Activated CD8-positive, alpha-beta memory T cell treated with anti-CD3 and anti-CD28 coated beads for 1 hour (primary cell): ENCODE results near the gene FBXO42.
A peak's percentile ranks its signal among the peaks of the same experiment; 100 is the strongest.

Experiments used
- DNase-seq, 2 donors: peaks; one replicate each; pipeline ENCODE4 v3.0.0-alpha.2; 2020; ENCODE audit warnings: low read depth in 1 of 2; ENCODE audit errors: extremely low read depth in 1 of 2

FBXO42 gene

DNA sequence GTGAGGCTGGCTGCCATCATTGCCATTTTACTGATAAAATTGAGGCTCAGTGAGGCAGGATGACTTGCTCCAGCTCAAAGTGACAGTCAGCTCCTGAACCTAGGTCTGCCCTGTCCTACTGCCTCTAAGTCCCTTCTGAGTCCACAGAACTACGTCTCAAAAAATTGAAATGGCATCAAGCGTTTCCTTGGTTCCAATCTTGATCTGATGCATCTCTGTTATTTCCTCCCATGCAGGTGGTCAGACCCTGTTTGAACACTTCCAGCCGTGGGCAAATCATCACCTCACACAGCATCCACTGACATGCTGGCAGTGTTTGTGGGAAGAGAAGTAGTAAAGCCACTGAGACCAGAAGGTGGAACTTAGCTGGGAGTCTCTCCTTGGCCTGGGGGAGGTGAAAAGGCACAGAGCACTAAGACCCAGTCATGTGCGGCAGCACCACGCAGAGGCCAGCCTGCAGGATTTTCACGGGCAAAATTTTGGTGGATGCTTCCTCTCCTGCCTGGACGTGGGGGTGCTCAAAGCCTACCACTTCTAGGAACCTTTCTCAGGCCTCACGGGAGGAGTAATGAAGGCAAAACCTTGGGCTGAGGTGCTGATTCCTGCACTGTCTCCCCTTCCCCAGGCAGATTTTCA, 107.5 kb downstream of the FBXO42 start:
- DNase-seq = no peak

DNA sequence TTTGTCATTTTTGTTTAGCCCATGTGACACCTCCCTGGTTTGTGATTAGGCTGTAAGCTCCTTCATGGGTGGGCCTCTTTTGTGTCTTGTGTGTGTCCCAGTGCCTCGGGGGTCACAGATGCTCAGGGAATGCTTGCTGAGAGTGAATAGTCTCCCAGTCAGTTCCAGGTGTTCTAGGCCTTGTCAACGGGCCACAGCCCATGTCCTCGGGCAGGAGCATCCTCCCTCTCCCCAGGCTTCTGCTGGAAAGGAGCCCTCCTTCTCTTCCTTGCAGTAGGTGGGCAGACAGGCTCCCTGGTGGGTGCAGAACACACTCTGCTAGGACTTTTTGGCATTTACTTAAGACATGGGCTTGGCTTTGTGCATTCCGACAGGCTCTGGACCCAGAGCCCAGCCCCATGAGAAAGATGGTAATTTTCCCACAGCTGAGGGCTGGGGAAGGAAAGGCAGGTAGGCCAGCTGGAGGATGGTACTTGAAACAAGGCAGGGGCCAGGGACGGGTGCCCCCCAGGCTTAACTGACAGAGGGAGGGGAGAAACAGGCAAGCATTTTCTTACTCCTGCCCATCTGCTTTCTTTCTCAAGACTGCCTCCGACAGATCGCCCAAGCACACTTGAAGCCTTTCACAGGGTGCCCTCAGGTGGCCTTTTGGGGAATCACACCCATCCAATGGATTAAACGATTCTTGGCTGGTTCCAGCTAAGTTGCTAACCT, 108.2 kb downstream of the FBXO42 start:
- peak; percentile 52 to 55 for DNase-seq

DNA sequence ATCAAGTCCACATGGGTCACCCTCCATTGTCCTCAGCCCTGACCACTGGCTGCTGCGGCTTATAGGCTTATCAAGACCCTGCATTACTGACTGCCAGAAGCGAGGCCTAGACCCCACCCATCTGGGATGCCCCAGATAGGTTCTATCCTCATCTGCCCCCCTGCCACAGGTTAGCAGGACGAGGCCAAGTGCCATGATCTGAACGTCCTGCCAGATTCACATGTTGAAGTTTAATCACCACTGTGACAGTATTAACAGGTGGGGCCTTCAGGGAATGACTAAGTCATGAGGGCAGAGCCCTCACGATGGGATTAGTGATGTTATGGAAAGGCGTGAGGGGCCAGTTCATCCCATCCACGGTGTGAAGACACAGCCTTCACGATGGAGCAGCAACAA, 109.1 kb downstream of the FBXO42 start:
- no peak for DNase-seq

DNA sequence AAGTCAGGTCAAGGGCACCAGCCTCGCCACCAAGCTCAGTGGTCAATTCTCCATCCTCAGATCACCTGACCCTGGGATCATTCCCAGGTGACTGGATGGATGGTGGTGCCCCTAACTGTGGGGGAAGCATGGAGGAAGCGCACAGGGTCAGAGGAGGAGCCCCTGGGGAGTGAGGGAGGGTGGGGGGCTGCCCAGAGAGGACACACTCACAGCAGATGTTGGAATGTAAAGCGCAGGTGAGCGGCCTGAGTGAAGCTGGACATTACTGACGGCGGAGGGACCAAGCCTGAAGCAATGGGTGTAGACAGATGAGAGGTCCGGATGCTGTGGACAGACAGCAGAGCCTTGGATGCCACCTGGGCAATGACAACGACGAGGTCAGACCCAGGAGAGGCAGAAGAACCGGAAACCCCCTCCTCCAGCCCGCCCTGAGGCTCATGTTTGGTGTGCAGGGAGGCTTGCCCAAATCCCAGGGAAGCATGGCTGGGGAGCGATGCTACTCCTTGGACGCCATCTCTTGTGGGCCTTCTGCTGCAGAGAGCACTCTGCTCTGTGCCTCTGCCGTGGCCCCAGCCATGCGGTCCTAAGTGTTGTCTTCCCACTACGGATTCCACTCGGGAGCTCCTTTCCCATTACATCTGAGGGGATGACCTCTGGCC, 109.6 kb downstream of the FBXO42 start:
- DNase-seq = no peak

DNA sequence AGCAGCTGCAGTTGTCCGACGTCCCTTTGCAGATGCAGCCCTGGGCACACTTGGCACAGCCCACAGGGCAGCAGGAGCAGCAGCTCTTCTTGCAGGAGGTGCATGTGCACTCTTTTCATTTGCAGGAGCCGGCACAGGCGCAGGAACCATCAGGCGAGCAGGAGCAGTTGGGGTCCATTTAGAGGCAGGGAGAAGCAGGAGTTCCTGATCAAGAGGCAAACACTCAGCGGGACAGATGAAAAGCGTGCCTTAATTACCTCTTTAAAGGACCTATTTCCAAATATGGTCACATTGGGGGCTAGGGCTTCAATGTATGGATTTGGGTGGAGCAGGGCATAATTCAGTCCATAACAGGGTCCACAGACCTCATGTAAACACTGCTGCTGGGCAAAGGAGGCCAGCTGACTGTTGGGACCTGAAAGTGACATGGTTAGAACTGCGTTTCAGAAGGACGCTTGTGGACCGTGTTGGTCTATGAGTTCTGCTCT, 111.0 kb downstream of the FBXO42 start:
- DNase-seq = no peak

DNA sequence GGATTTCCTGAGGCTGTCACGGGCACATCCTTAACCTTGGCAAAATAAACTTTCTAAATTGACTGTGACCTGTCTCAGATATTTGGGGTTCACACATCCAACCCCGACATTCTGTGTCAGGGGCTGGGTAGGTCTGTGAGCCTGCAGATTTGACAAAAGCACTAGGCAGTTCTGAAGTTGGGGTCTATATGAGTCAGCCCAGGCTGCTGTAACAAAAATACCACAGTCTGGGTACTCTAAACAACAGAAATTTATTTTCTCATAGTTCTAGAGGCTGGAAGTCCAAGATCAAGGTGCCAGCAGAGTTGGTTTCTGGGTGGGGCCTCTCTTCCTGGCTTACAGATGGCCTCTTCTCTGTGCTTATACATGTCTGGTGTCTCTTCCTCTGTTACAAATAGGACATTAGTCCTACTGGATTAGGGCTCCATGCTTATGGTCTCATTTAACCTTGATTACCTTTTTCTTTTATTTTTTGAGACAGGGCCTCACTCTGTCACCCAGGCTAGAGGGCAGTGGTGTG, 112.2 kb downstream of the FBXO42 start:
- no peak for DNase-seq

DNA sequence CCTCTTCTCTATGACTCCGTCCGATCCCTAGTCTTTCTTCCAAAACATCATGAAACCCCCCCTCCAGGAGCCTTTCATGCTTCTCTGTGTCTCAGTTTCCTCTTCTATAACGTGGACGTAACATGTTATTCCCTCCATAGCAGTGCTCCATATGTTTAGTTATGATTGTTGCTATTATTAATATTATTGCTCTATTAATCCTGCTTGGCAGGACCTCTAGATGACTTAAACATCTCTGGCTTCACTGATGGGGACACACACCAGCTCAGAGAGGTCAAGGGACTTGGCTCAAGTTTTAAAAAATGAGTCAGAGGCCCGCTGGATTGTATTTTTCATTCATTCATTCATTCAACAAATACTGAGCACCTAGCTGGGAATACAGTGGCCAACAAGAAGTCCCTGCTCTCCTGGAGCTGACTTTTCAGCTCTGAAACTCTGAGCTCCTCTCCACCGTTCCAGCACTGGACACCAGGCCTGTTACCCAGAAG, 114.9 kb downstream of the FBXO42 start:
- DNase-seq = no peak

DNA sequence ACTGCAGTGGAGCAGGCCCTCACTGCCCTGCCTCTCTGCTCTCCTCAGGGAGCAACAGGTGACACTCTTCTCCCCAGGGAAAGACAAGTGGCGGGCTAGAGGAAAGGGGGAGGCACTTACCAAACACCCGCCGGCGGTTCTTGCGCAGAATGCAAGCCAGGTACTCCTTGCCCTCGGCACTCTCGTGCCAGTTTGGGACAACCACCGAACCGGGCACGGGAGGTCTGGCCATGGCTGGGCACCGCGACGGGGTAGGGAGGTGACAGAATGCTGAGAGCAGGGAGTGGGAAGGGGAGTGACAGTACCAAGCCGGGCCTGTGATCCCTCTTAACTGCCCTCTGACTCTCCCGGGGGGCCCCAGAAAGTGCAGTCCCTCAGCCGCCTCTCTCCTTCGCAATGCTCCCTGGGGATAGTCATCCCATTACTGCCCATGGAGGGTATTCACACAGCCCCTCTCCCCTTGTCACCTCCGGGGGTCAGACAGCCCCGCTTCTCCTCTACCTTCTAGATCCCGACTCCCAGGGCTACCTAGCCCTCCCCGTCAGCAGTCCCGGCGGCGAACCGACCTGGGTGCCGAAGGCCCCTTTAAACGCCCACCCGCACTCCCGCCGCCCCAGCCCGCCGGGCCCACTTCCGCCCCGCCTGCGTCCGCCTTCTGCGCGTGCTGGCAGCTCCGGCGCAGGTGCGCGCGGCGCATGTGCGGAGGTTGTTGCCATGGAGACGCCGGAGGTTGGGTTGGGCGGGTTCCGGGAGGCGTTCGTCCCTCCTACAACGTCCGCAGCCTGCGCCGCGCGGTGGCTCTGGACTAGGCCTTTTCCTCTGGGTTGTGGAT, 115.6 kb downstream of the FBXO42 start, which contains the start of gene CPLANE2:
CPLANE2 (minus strand) TSS at position 673 of the 832 bp plus-strand sequence; CDS start at position 232, 441 bp downstream.
- peak; percentile 87 to 95 for DNase-seq

DNA sequence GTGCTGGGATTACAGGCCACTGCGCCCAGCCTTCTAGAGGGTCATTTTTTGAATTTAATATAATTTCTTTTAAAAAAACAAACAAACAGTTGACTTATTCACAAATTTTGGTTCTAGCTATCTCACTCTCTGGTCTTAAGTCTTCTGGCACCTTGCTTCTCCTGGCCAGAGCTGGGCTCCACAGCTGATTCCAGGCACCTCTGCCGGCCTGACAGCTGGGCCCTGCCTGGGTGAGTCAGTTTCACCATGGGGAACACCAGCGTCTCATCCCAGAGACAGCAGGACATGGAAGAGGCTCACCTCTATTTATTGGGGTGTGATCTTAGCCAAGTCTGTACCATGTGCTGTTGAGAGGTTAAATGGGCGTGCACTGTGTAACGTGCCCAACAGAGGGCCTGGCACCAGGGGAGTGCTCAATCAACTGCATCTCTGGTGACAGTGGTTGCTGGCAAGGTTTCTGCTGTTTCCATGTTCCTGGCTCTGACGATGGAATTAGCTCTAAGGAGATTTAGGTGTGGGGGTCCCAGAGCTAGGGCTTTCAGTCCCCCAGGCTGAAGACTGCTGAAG, 116.3 kb downstream of the FBXO42 start:
- peak in 1 of 2 donors; percentile 22 for DNase-seq

DNA sequence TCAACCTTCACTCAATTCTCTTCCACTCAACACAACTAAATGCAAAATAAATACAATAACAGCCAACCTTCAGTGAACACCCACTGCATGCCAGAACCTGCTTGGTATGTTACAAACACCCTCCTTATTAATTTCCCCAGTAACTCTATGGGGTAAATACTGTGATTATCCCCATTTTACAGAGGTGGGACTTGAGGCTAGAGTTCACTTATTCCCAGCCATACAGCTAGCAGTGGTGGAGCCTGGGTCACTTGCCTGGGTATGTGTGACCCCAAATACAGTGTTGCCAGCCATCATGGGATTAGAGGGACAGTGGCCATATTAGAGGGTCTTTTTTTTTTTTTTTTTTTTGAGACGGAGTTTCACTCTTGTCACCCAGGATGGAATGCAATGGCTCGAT, 116.9 kb downstream of the FBXO42 start:
- DNase-seq = no peak

DNA sequence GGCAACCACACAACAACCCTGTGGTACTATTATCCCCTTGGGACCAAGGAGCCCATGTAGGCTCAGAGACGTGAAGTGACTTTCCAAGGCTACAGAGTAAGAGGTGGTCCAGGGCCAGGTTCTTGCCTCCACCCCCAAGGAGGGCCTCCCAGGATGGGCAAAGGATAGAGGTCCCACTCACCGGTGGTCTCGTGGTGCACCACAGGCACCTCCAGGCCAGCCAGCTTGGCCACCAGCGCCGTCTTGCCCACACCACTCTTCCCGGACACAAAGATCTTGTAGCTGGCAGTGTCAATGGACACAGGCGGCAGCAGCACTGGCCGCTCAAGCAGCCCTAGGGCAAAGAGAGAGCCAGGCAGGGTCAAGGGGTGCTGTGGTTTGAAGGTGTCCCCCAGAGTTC, 118.8 kb downstream of the FBXO42 start:
- no peak for DNase-seq

DNA sequence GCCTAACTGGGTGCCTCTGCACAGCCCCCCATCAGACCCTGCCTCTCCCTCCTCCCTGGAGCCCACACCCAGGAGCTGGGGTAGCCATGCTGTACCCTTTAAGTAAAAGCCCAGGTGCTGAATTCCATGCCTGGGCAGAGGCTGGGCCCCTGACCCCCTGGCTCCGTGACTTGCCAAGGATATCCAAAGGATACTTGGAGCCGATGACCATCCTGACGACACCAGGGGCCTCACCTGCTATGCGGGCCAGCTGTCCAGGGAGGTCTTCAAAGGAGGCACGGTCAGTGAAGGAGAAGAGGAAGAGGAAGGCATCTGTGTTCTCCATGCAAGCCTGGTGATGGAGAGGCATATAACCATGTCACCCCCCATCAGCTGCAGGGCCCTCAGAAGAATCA, 120.0 kb downstream of the FBXO42 start:
- no peak for DNase-seq

DNA sequence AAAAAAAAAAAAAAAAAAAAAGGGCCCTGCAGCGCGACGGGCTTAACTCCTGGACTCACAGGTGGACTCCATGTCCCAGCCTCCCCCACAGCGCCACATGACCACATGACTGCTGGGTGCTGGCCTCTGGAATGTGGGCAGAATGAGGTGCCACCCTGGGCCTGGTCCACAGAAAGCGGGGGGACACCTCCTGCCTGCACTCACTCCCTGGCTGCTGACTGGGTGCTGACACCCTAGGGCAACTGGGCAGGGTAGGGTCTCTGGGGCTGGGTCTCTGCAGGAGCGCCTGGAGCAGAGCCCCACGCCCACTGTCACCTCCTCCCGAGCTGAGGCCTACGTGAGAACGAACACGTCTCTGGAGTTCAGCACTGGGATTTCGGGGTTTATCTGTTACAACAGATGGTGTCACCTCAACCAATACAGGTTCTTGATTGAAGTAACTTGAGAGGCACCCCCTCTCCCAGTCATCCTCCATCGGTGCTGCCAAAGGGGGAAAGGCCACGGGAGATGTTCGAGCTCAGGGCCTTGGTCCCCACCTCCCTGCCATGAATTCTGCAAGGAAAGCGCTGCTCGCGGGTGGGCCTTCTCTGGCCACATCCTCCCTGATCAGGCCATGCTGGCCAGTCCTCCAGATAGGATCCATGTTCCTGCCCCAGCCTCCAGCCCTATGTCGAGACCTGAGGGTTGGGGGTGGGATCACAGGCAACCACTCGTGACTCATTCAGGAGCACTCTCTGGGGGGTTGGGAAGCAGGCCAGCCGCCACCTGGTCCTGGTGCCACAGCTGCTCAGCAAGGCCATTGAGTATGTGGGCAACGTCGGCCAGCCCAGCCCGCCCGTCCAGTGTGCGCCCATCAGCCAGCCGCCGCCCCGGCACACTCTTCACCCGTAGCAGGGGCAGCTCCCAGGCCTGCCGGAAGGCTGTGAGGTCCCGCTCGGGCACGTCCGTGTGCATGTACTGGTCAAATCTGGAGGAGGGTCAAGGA, 120.7 kb downstream of the FBXO42 start:
- DNase-seq = no peak

DNA sequence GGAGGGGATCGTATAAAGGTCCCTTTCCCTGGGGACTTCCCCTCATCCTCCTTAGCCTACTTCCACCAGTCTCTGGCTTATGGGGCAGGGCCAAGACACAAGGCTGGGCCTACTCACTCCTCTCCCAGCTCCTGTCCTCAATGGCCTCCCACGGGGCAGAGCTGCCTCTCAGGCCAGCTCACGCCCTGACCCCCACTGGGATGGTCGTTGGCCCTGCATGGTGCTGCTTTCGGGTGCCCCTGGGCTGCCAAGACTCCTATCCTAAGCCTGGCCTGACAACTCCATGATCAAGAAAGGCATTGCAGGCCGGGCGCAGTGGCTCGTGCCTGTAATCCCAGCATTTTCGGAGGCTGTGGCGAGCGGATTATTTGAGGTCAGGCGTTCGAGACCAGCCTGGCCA, 121.5 kb downstream of the FBXO42 start:
- DNase-seq = no peak

DNA sequence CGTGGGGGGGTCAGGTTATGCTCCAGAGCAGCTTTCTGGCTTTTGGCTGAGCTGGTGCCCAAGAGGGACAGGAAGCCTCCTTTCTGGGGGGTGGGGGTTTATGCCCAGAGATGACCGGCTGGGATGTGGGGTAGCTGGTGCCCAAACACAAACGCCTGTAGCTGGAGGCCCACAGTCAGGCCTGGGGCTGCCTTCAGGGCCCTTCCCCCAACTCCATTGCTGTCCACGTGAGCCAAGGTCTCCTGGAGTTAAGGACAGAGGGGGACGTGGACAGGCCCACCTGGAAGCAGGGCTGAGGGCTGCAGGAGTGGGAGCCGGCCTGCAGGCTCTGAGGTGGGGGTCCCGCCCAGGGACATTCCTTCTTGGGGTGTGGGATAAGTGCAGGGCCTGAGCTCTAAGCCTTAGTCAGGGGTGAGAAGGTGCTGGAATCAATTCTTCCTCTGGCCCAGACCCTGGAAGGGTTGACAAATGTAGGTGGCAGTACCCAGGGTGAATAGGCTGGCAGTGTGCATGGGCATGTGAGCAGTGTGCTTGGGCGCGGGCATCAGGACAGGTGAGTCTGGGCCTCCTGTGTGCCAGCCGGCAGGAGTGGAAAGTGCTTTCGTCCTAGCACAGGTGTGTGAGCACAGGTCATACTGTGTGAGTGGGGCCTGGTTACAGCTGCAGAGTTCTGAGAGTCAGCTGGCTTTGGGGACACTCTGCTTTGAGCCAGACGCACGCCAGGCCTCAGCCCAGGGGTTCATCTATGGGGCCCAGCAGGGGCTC, 122.1 kb downstream of the FBXO42 start:
- no peak for DNase-seq

DNA sequence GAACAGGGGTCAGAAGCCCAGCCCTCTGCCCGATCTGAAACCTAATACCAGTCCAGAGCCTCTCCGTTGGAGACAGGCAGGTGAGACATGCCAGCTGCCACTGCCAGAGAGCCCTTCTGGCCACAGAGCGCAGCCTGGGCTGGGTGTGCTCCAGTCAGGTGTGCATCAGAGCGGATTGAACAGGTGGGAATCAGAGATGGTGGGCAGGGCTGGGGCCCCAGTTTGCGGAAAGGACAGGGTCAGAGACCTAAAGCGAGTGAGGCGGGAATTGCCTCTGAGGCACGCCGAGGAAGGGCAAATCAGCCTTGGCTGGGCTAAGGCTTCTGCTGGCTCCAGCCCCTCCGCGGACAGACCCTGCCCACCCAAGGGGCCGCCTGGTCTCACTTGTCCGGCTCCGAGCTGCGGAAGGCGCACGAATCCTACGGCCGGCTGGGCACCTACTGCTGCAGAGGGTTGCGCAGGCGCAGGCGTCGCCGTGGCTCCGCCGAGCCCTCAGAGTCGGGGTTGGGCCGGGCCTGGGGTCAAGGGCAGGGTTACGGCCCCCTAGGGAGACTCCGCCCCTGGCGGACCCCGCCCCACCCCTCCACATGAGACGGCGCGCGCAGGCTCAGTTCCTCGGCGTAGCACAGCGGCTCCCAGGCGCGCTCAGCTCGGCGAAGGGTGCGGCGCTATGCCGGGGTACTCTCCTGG, 125.6 kb downstream of the FBXO42 start:
- DNase-seq = no peak

DNA sequence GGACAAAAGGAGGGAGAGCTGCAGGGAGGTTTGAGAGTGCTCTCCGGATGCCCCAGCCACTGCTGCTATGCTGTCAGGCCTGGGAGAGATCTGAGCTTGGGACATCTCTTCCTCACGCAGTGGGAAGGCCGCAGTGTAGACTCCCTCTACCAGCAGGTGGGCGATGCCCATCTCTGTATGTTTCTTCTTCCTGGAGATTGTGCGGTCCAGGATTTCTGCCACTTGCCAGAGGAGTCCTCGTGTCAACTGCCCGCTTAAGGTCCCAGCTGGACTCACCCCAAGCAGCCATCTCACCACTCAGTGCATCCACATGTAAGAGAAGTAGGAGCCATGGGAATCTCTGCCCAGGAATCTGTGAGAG, 126.2 kb downstream of the FBXO42 start:
- no peak for DNase-seq

DNA sequence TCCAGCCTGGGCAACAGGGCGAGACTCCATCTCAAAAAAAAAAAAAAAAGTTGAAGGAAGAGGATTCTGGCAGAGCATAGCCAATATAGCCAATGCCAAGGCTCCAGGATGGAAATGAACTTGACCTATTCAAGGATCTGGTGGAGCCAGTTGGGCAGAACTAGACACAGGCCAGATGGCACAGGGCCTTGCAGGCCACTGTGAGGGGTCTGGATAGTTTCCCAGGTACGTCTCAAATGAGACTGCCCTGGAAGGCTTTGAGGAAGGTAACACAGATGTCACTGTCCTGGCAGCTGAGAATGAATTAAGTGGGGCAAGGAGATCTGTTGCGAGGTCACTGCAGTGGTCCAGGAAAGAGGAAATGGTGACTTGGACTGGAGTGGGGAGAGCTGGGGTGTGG, 127.8 kb downstream of the FBXO42 start:
- no peak for DNase-seq
